GM18951 (cell line): ENCODE measurements around the gene LBHD2.

Experiments used
- POLR2A ChIP-seq: IDR thresholded peaks from 4 replicates; pipeline ENCODE4 v1.6.1; 2011; ENCODE audit warnings: mild to moderate bottlenecking; ENCODE audit not compliant: insufficient read length, insufficient read depth; ENCODE audit errors: extremely low read depth
- in situ Hi-C: fragments of 300-500 bp; cut with MboI; formaldehyde crosslinking; loops from one replicate; pipeline ENCODE4 v1.12.0; 2022; ENCODE audit warnings: low sequenced_read_pairs, mixed read lengths, inconsistent platforms; ENCODE audit not compliant: unreplicated experiment

The LBHD2 gene

DNA sequence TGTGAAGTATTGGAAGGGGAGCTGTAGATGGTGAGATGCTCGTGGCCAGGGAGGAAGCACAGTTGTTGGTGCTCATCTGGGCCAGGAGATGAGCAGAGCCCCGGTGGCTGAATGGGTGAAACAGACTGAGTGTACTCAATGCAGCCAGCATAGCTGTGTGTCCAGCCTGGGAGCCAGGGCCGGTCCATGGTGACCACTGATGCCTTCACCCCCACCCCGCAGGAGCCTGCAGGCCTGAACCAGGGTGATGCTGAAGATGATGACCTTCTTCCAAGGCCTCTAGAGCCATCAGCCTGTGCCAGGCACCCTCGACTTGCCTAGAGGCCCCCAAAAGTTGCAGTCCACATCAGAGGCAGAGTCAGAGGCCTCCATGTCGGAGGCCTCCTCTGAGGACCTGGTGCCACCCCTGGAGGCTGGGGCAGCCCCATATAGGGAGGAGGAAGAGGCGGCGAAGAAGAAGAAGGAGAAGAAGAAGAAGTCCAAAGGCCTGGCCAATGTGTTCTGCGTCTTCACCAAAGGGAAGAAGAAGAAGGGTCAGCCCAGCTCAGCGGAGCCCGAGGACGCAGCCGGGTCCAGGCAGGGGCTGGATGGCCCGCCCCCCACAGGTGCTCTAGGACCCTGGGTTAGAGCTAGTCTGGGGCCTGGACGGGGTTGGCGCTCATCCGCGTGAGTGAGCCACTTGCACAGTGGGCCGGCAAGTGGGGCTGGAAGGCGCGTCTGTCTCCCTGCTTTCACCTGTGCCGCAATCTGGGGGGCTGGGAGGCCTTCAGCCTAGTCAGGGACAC is 42.3 kb downstream of the LBHD2 start:
- in situ Hi-C loops: no loop called here

DNA sequence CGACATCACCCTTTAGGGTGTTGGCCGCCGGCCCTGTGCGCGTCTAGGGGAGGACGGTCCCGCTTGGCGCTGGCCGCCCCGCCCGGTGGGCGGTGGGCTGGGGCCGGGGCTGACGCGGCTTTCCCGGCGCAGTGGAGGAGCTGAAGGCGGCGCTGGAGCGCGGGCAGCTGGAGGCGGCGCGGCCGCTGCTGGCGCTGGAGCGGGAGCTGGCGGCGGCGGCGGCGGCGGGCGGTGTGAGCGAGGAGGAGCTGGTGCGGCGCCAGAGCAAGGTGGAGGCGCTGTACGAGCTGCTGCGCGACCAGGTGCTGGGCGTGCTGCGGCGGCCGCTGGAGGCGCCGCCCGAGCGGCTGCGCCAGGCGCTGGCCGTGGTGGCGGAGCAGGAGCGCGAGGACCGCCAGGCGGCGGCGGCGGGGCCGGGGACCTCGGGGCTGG is 42.9 kb downstream of the LBHD2 start:
- no peak for TF ChIP-seq POLR2A
- in situ Hi-C loops: no loop called here

More for the DNA sequence above, 42.3 kb downstream of the LBHD2 start:
- TF ChIP-seq POLR2A: no peak

DNA sequence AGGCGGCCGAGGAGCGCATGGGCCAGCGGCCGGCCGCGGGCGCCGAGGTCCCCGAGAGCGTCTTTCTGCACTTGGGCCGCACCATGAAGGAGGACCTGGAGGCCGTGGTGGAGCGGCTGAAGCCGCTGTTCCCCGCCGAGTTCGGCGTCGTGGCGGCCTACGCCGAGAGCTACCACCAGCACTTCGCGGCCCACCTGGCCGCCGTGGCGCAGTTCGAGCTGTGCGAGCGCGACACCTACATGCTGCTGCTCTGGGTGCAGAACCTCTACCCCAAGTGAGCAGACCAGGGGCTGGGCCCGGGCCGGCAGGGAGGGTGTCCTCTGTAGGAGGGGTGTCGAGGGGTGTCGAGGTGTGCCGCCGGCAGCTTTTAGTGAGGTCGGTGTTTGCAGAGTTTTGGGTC is 43.3 kb downstream of the LBHD2 start:
- no peak for TF ChIP-seq POLR2A
- in situ Hi-C loops: no loop called here

DNA sequence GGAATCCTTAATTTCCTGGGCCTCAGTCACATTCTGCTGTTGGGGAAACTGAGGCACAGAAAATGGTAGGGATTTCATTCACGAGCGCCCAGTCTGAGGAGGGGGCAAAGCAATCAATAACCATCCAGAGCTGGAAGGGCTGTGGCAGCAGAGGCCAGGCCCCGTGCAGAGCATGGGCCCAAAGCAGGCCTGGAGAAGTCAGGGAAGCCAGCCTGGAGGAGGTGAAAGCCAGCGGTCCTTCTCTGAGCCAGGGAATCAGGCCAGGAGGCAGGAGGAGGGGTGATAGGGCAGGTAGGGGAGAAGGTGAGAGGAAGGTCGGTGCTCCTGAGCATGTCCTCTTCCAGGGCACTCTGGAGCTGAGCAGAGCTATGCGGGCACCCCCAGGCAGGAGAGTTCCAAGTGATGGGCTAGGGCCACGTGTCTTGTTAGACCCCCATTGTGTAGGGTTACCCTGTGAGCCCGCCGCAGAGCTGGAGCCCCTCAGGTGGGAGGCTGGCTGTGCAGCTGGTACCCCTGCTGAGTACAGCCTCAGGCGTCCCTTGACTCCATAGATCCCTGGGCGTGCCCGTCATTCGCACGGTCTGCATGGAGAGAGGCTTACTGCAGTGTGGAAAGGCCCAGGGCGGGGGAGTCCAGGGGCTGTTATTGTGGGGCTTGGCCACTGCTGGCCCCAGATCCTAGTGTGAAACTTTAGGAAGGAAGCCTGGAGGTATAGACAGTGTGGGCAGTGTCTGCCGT is 44.0 kb downstream of the LBHD2 start:
- in situ Hi-C loops: no loop called here
- no peak for TF ChIP-seq POLR2A

DNA sequence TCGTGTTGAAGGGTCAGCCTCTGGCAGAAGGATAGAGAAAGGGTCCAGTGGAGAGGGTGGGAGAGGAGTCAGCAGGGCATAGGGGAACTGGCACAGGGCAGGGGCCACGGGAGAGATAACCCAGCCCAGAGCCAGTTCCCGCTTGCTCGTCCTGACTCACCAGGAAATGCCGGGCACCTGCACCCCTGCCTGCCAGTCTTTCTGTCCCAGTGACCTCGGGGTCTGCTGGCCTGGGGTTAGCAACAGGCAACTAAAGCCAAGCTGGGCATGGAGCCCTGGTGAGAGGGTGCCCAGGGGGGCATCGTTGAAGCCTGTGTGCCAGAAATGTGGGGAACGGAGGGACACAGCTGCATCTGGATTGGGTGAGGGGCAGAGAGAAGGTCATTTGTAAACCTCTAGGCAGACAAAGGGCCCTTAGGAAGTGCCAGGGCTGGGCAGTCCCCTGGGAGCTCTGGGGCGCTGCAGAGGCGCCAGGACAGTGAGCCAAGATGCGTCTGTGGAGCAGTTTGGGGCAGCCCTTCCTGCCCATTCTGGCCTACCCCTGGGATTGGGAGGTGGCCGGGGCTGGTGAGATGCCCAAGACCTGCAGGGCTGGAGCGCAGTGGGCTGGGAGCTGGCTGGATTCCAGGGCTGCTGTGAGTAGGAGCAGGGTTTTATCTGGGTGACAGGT is 44.8 kb downstream of the LBHD2 start:
- in situ Hi-C loops: no loop called here
- TF ChIP-seq POLR2A: no peak

DNA sequence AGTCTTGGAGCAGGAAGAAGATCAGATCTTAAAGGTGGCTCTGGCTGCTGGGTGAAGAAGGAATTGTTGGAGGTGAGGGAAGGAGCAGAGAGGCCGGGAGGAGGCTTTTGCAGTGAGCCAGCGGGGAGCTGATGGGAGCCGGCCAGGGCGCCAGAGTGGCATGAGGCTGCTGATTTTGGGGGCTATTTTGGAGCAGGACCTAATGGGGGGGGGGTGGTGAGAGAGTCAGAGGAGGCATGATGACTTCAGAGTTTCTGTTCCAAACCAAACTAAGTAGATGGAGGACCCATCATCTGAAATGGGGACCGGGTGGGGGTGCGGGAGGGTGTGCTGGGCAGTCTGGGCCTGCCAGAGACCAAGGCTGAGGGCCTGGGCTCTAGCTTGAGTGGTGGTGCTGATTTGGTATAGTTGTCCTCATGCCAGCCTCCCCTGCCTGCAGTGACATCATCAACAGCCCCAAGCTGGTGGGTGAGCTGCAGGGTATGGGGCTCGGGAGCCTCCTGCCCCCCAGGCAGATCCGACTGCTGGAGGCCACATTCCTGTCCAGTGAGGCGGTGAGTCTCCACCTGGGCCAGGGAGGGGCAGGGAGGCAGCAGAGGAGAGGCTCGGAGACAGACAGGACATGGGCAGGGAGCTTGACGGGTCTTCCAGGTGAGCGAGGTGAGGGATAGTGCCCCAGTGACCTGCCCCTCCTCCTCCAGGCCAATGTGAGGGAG is 45.4 kb downstream of the LBHD2 start:
- TF ChIP-seq POLR2A: no peak
- in situ Hi-C loops: no loop called here

DNA sequence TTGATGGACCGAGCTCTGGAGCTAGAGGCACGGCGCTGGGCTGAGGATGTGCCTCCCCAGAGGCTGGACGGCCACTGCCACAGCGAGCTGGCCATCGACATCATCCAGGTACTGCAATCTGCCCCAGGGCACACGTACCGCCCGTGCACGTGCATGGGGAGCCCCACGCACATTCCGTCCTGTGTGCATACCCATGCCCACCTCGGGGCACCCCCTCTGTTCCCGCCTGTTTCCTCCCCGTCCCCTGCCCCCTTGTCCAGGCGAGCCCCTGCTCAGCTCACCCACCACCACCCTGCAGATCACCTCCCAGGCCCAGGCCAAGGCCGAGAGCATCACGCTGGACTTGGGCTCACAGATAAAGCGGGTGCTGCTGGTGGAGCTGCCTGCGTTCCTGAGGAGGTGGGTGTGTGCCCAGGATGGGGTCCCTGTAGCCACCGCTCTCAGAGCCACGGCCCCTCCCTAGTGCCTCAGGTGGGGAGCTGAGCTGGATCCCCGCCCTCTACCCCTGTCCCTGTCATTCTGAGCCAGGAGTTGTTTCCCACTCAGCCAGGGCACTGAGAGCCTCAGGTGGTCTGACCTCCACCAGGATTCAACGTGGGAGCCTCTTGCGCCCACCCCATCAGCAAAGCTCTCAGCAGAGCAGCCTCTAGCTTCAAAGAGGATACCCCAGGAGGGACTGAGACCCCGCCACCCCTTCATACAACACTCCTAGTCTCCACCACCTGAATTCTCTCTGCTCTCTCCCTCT is 46.2 kb downstream of the LBHD2 start:
- in situ Hi-C loops: no loop called here
- TF ChIP-seq POLR2A: no peak

DNA sequence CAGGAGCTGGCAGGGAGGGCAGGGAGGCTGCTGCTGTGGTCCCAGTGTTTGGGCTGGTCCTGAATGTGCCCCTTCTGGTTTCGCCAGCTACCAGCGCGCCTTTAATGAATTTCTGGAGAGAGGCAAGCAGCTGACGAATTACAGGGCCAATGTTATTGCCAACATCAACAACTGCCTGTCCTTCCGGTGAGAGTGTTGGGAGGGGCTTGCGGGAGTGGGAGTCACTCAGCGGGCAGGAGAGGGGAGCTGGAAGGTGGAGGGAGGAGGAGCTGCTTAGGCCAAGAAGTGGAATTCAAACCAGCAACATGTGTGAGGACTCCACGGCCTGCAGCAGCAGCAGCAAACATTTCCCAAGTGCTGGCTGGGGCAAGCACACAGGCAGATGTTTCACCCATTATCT is 47.0 kb downstream of the LBHD2 start:
- in situ Hi-C loops: no loop called here
- no peak for TF ChIP-seq POLR2A

DNA sequence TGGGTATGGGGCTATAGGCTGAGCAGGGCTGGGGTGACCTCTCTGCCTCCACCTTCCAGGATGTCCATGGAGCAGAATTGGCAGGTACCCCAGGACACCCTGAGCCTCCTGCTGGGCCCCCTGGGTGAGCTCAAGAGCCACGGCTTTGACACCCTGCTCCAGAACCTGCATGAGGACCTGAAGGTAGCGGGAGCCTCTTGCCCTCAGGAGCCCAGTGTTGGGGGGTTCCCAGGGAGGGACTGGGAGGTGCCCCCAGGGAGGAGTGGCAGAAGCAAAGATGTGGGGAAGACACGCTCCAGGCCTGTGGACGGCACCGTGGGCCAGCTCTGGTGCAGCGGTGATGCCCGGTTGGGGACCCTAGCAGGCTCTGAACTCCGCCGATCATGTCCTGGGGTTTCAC is 47.6 kb downstream of the LBHD2 start:
- in situ Hi-C loops: no loop called here
- TF ChIP-seq POLR2A: no peak

DNA sequence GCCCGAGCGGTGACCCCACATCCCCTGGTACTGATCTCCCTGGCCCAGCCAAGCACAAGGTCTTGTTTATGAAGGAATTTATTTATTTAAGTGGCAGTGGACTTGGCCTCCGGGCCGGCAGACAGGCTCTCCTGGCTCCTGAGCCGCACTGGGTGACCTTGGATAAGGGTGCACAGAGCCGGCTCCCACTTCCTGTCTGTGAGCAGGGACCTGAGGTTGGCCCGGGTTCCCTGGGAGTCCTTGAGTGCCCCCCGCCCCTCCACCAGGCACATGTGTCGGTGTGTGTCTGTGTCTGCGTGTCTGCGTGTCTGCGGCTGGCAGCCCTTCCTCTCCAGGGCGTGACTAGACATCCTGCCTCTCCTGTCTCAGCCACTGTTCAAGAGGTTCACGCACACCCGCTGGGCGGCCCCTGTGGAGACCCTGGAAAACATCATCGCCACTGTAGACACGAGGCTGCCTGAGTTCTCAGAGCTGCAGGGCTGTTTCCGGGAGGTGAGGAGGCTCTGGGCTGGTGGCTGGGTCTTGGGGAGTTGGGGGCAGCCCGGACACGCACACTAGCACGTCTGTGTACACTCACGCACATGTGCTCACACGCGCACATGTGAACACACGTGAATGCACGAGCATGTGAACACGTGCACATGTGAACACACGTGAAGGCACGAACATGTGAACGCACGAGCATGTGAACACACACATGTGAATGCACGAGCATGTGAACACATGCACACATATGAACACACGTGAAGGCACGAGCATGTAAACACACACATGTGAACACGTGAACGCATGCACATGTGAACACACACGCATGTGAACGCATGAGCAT is 48.6 kb downstream of the LBHD2 start:
- no peak for TF ChIP-seq POLR2A
- in situ Hi-C loops: no loop called here

DNA sequence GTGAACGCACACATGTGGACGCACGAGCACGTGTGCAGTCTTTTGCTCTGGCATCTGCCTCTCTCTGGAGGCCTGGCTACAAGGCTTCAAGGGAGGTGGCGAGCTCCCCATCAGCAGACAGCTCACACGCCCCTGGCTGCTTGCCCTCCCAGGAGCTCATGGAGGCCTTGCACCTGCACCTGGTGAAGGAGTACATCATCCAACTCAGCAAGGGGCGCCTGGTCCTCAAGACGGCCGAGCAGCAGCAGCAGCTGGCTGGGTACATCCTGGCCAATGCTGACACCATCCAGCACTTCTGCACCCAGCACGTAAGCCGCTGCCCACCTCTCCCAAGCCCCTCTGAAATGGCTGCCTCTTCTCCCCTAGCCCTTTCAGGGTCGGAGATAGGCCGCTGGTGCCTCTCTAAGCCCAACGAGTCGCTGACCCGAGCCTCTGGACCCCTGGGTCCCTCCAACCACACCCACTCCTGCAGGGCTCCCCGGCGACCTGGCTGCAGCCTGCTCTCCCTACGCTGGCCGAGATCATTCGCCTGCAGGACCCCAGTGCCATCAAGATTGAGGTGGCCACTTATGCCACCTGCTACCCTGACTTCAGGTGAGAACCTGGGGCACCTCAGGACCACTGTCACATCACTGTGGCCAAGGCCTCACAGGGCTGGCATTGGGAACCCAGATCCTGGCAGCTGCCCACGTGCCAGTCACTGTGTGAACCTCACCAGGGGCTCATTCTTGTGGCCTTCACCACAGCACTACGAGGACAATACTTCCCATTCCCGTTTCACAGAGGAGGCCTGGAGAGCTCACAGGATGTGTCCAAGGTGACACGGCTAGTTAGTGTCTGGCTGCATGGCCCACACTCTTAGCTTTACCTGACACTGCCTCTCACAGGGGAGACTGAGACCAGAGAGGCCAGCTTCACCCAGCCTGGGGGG is 49.5 kb downstream of the LBHD2 start:
- in situ Hi-C loops: no loop called here
- TF ChIP-seq POLR2A: no peak

DNA sequence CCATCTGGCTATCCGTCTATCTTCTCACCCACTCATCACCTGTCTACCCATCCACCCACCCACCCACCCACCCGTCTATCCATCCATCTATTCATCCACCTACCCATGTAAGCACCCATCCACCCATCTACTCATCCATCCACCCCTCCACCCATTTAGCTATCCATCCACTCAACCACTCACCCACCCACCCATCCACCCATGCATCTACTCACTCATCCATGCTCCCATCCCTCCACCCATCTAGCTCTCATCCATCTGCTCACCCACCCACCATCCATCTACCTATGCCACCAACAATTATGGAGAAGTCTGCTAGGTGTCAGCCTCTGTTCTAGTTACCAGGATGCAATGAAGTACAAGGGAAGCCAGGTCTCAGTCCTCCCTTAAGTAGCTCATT is 50.4 kb downstream of the LBHD2 start:
- no peak for TF ChIP-seq POLR2A
- in situ Hi-C loops: no loop called here
